ENCODE data around the gene SARS1. TPM values are rescaled to one million over a fixed set of nuclear protein-coding genes. Genes with fewer than 3 reads are reported as not detected.

Gene SARS1
- total and polyA plus RNA-seq, 3 experiments from 2014 or later = 157 to 195 (median 189) TPM

GRCh38 chr1:109198043-109198695 is 15.5 kb upstream of the SARS1 start:
- H3K9me3 Mint-ChIP-seq = no peaks in the 10 kb centered on the region
- no peak overlapping the region for H3K4me3 Mint-ChIP-seq
- no peaks in the 10 kb centered on the region for H3K9me3 ChIP-seq (ENCODE audit: low read length)
- no peak overlapping the region for H3K27ac ChIP-seq (ENCODE audit: low read depth, low read length)
- H3K27me3 Mint-ChIP-seq = no peaks in the 10 kb centered on the region
- no peak overlapping the region for H3K4me3 ChIP-seq (ENCODE audit: low read length)
- peaks cover 0 to 10% (median 7%) of the 10 kb centered on the region in 3 donors for H3K36me3 Mint-ChIP-seq
- no peak for DNase-seq
- no peak overlapping the region for H3K27ac Mint-ChIP-seq
- no peaks in the 10 kb centered on the region for H3K27me3 ChIP-seq (ENCODE audit: insufficient read depth, low read length, poor library complexity, severe bottlenecking)
- peaks cover 10% of the 10 kb centered on the region for H3K4me1 ChIP-seq (ENCODE audit: insufficient read depth, low read length)
- H3K36me3 ChIP-seq (ENCODE audit: insufficient read depth, low read length) = no peaks in the 10 kb centered on the region
- CTCF ChIA-PET = no interaction called here
- POLR2A ChIA-PET = no interaction called here
- H3K4me1 Mint-ChIP-seq = peaks cover 3 to 12% (median 11%) of the 10 kb centered on the region in 3 donors

DNA sequence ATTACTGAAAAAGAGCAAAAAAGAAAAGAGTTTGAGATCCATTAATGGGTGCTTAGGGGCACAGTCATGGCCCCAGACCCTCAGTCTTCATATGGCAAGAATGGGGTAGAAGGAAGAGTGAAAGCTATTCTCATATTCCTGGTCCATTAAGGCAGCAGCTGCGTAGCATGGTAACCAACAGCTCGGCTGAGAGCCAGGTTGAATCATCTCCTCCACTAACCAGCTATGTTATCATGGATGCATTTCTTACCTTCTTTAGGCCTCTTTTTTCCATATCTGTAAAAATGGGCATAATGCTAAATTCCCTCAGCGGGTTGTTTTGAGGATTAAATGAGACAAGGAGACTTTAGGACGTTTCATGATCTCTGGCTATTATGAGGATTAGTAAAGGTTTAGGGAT is 15.0 kb upstream of the SARS1 start:
- Histone ChIP-seq H3K27ac (ENCODE audit: low read depth, low read length) (no peak overlapping the region), H3K9me3 (ENCODE audit: low read length) (no peaks in the 10 kb centered on the region), H3K36me3 (ENCODE audit: insufficient read depth, low read length) (no peaks in the 10 kb centered on the region), H3K4me3 (ENCODE audit: low read length) (no peak overlapping the region), H3K4me1 (ENCODE audit: insufficient read depth, low read length) (peaks cover 10% of the 10 kb centered on the region), H3K27me3 (ENCODE audit: insufficient read depth, low read length, poor library complexity, severe bottlenecking) (no peaks in the 10 kb centered on the region)
- Mint-ChIP-seq H3K4me3 (no peak overlapping the region), H3K4me1 (peaks cover 3 to 12% (median 11%) of the 10 kb centered on the region in 3 donors), H3K36me3 (peaks cover 0 to 10% (median 7%) of the 10 kb centered on the region in 3 donors), H3K9me3 (no peaks in the 10 kb centered on the region), H3K27ac (peak overlapping the region in 3 of 8 donors; percentile 36 to 68 (median 46)), H3K27me3 (no peaks in the 10 kb centered on the region)
- ChIA-PET CTCF (interaction anchor here (1.2 kb wide), 1 partner anchor 15 kb away, joined by 3 read pairs; the partner anchor contains the start of gene SARS1), POLR2A (no interaction called here)
- no peak for DNase-seq

- ChIA-PET CTCF (interaction anchor here (1.1 to 1.2 kb wide), 2 partner anchors 14 to 40 kb away, joined by 3 read pairs; partner anchors contain the start of gene SARS1), POLR2A (interaction anchor here (0.9 kb wide), 1 partner anchor 14 kb away, joined by 5 read pairs; the partner anchor contains the start of gene SARS1)
- peaks cover 3 to 12% (median 11%) of the 10 kb centered on the region in 3 donors for H3K4me1 Mint-ChIP-seq
- peak overlapping the region in 6 of 8 donors; percentile 9 to 68 (median 49) for H3K27ac Mint-ChIP-seq
- Histone ChIP-seq H3K36me3 (ENCODE audit: insufficient read depth, low read length) (no peaks in the 10 kb centered on the region), H3K9me3 (ENCODE audit: low read length) (no peaks in the 10 kb centered on the region), H3K4me1 (ENCODE audit: insufficient read depth, low read length) (peaks cover 10% of the 10 kb centered on the region), H3K27ac (ENCODE audit: low read depth, low read length) (no peak overlapping the region), H3K4me3 (ENCODE audit: low read length) (no peak overlapping the region), H3K27me3 (ENCODE audit: insufficient read depth, low read length, poor library complexity, severe bottlenecking) (no peaks in the 10 kb centered on the region)
- DNase-seq = peak in 1 of 5 donors; percentile 11
- H3K27me3 Mint-ChIP-seq = no peaks in the 10 kb centered on the region
- H3K36me3 Mint-ChIP-seq = peaks cover 0 to 8% (median 7%) of the 10 kb centered on the region in 3 donors
- peak overlapping the region in 2 of 7 donors; percentile 19 to 37 for H3K4me3 Mint-ChIP-seq
- no peaks in the 10 kb centered on the region for H3K9me3 Mint-ChIP-seq
Observed at GRCh38 chr1:109199710-109200109, 14.0 kb upstream of the SARS1 start.

- H3K36me3 ChIP-seq (ENCODE audit: insufficient read depth, low read length) = no peaks in the 10 kb centered on the region
- H3K4me3 Mint-ChIP-seq = no peak overlapping the region
- H3K36me3 Mint-ChIP-seq = peaks cover 0 to 8% (median 7%) of the 10 kb centered on the region in 3 donors
- CTCF ChIA-PET = interaction anchor here (1.0 to 1.3 kb wide), 3 partner anchors 105 to 197 kb away, joined by 3 to 4 read pairs (median 3); partner anchors contain the start of gene SORT1
- no peak overlapping the region for H3K4me3 ChIP-seq (ENCODE audit: low read length)
- H3K27ac ChIP-seq (ENCODE audit: low read depth, low read length) = no peak overlapping the region
- H3K27me3 Mint-ChIP-seq = no peaks in the 10 kb centered on the region
- H3K4me1 Mint-ChIP-seq = peaks cover 3 to 12% (median 11%) of the 10 kb centered on the region in 3 donors
- H3K9me3 Mint-ChIP-seq = no peaks in the 10 kb centered on the region
- no peak for DNase-seq
- POLR2A ChIA-PET = no interaction called here
- no peaks in the 10 kb centered on the region for H3K27me3 ChIP-seq (ENCODE audit: insufficient read depth, low read length, poor library complexity, severe bottlenecking)
- H3K4me1 ChIP-seq (ENCODE audit: insufficient read depth, low read length) = peaks cover 10% of the 10 kb centered on the region
- H3K27ac Mint-ChIP-seq = peak overlapping the region in 2 of 8 donors; percentile 22 to 47
- H3K9me3 ChIP-seq (ENCODE audit: low read length) = no peaks in the 10 kb centered on the region
Observed at GRCh38 chr1:109201123-109201703, 12.5 kb upstream of the SARS1 start.

- POLR2A ChIA-PET = no interaction called here
- CTCF ChIA-PET = no interaction called here
Observed at GRCh38 chr1:109204484-109204883, 9.2 kb upstream of the SARS1 start.

GRCh38 chr1:109206339-109206738 is 7.4 kb upstream of the SARS1 start:
- no peak overlapping the region for H3K27ac ChIP-seq (ENCODE audit: low read depth, low read length)
- Mint-ChIP-seq H3K4me3 (no peak overlapping the region), H3K27ac (peak overlapping the region in 1 of 8 donors; percentile 39), H3K27me3 (peaks cover 0 to 8% of the 10 kb centered on the region in 2 donors), H3K4me1 (no peaks in the 10 kb centered on the region), H3K36me3 (peaks cover 0 to 6% (median 4%) of the 10 kb centered on the region in 3 donors), H3K9me3 (no peaks in the 10 kb centered on the region)
- ChIA-PET POLR2A (interaction anchor here (0.5 to 0.6 kb wide), 2 partner anchors 290 to 595 kb away, joined by 3 to 4 read pairs; no protein-coding TSS in a partner anchor), CTCF (no interaction called here)
- H3K4me3 ChIP-seq (ENCODE audit: low read length) = no peak overlapping the region
- no peak for DNase-seq
- no peaks in the 10 kb centered on the region for H3K27me3 ChIP-seq (ENCODE audit: insufficient read depth, low read length, poor library complexity, severe bottlenecking)
- no peaks in the 10 kb centered on the region for H3K36me3 ChIP-seq (ENCODE audit: insufficient read depth, low read length)
- no peaks in the 10 kb centered on the region for H3K9me3 ChIP-seq (ENCODE audit: low read length)
- no peaks in the 10 kb centered on the region for H3K4me1 ChIP-seq (ENCODE audit: insufficient read depth, low read length)

More at GRCh38 chr1:109204484-109204883, 9.2 kb upstream of the SARS1 start:
- Histone ChIP-seq H3K27me3 (ENCODE audit: insufficient read depth, low read length, poor library complexity, severe bottlenecking) (no peaks in the 10 kb centered on the region), H3K4me3 (ENCODE audit: low read length) (no peak overlapping the region), H3K27ac (ENCODE audit: low read depth, low read length) (no peak overlapping the region), H3K4me1 (ENCODE audit: insufficient read depth, low read length) (peaks cover 4% of the 10 kb centered on the region), H3K36me3 (ENCODE audit: insufficient read depth, low read length) (no peaks in the 10 kb centered on the region), H3K9me3 (ENCODE audit: low read length) (no peaks in the 10 kb centered on the region)
- Mint-ChIP-seq H3K27me3 (peaks cover 0 to 4% of the 10 kb centered on the region in 2 donors), H3K4me3 (no peak overlapping the region), H3K4me1 (peaks cover 3 to 6% (median 3%) of the 10 kb centered on the region in 3 donors), H3K9me3 (no peaks in the 10 kb centered on the region), H3K27ac (peak overlapping the region in 1 of 8 donors; percentile 38), H3K36me3 (peaks cover 0 to 8% (median 7%) of the 10 kb centered on the region in 3 donors)
- no peak for DNase-seq

DNA sequence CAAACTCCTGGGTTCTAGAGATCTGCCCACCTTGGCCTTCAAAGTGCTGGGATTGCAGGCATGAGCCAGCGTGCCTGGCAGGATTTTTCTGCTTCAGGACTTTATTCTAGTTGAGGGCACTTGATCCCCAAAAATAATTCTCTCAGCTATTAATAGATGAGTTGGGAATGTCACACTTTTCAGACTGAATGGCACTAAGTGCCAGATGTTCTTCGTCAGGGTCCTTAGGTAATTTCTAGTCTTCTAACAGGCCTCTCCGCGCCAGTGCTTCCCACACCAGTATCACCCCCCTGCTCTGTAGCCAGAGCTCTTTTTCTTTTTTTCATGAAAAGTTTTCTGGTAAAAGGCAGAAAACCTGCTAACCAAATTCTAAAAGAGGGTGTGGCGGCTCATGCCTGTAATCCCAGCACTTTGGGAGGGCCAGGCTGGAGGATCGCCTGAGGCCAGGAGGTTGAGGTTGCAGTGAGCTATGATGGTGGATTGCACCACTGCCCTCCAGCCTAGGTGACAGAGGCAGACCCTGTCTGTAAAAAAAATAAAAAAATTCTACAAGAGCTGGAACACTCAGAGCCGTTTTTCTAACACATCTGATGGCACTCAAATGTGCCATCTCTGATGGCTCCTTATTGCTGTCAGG is 6.1 kb upstream of the SARS1 start:
- peak overlapping the region in 1 of 8 donors; percentile 42 for H3K27ac Mint-ChIP-seq
- no peak overlapping the region for H3K4me3 Mint-ChIP-seq
- ChIA-PET CTCF (interaction anchor here (1.0 kb wide), 2 partner anchors 12 to 23 kb away, joined by 3 read pairs; no protein-coding TSS in a partner anchor), POLR2A (no interaction called here)
- Histone ChIP-seq H3K4me3 (ENCODE audit: low read length) (no peak overlapping the region), H3K36me3 (ENCODE audit: insufficient read depth, low read length) (no peaks in the 10 kb centered on the region), H3K27ac (ENCODE audit: low read depth, low read length) (no peak overlapping the region), H3K4me1 (ENCODE audit: insufficient read depth, low read length) (no peaks in the 10 kb centered on the region), H3K27me3 (ENCODE audit: insufficient read depth, low read length, poor library complexity, severe bottlenecking) (no peaks in the 10 kb centered on the region), H3K9me3 (ENCODE audit: low read length) (no peaks in the 10 kb centered on the region)
- peaks cover 0 to 8% of the 10 kb centered on the region in 2 donors for H3K27me3 Mint-ChIP-seq
- peaks cover 0 to 6% (median 4%) of the 10 kb centered on the region in 3 donors for H3K36me3 Mint-ChIP-seq
- H3K4me1 Mint-ChIP-seq = no peaks in the 10 kb centered on the region
- DNase-seq = no peak
- no peaks in the 10 kb centered on the region for H3K9me3 Mint-ChIP-seq

Measured in CD8-positive, alpha-beta memory T cell (primary cell).